Astrocyte (in vitro differentiated cells and primary cell): ENCODE measurements around the gene PARVB. TPM values are rescaled to one million over a fixed set of nuclear protein-coding genes. Genes with fewer than 3 reads are reported as not detected.

Experiments used
- DNase-seq: peaks from one replicate; pipeline ENCODE4 v3.0.0-alpha.2; 2010; ENCODE audit warnings: low read depth
- FAIRE-seq: peaks from 2 replicates; lab custom pipeline; 2011; peaks lifted over from hg19 to GRCh38; lab: Jason Lieb, UNC
- H2AFZ ChIP-seq: 2 replicates; pipeline ENCODE4 v1.6.0; 2012; ENCODE audit warnings: low read depth, low read length, inconsistent platforms
- H3K27ac ChIP-seq: 2 replicates; pipeline ENCODE4 v1.5.1; 2011; ENCODE audit warnings: low read depth, low read length, inconsistent platforms
- H3K27me3 ChIP-seq: 2 replicates; pipeline ENCODE4 v1.6.0; 2011; ENCODE audit warnings: low read length, inconsistent platforms; ENCODE audit not compliant: insufficient read depth
- H3K36me3 ChIP-seq: 2 replicates; pipeline ENCODE4 v1.5.1; 2011; ENCODE audit warnings: low read length, inconsistent platforms; ENCODE audit not compliant: insufficient read depth
- H3K4me1 ChIP-seq: 2 replicates; pipeline ENCODE4 v1.5.1; 2011; ENCODE audit warnings: low read length, inconsistent platforms; ENCODE audit not compliant: insufficient read depth
- H3K4me2 ChIP-seq: 2 replicates; pipeline ENCODE4 v1.6.0; 2012; ENCODE audit warnings: low read length, inconsistent platforms
- H3K4me3 ChIP-seq: 2 replicates; pipeline ENCODE4 v1.5.1; 2011; ENCODE audit warnings: low read depth, mild to moderate bottlenecking, low read length, inconsistent platforms; ENCODE audit not compliant: insufficient read depth
- H3K79me2 ChIP-seq: 2 replicates; pipeline ENCODE4 v1.6.0; 2012; ENCODE audit warnings: mild to moderate bottlenecking, low read length, inconsistent platforms; ENCODE audit not compliant: insufficient read depth
- H3K9ac ChIP-seq: 2 replicates; pipeline ENCODE4 v1.6.0; 2012; ENCODE audit warnings: mild to moderate bottlenecking, low read length, inconsistent platforms
- H3K9me3 ChIP-seq: 2 replicates; pipeline ENCODE4 v1.5.1; 2012; ENCODE audit warnings: low read depth, mild to moderate bottlenecking, low read length, inconsistent platforms; ENCODE audit not compliant: insufficient read depth
- H4K20me1 ChIP-seq: 2 replicates; pipeline ENCODE4 v1.6.0; 2012; ENCODE audit warnings: low read length, inconsistent platforms; ENCODE audit not compliant: insufficient read depth
- H3K27ac Mint-ChIP-seq: one replicate; pipeline ENCODE4 v1.8.0; 2021; ENCODE audit warnings: mild to moderate bottlenecking, mixed read lengths; ENCODE audit not compliant: unreplicated experiment
- H3K27me3 Mint-ChIP-seq: one replicate; pipeline ENCODE4 v1.8.0; 2021; ENCODE audit warnings: low read depth, mixed read lengths; ENCODE audit not compliant: unreplicated experiment
- H3K36me3 Mint-ChIP-seq: one replicate; pipeline ENCODE4 v1.8.0; 2021; ENCODE audit warnings: low read depth, mixed read lengths; ENCODE audit not compliant: unreplicated experiment
- H3K4me1 Mint-ChIP-seq: one replicate; pipeline ENCODE4 v1.8.0; 2021; ENCODE audit warnings: low read depth, mixed read lengths; ENCODE audit not compliant: unreplicated experiment
- H3K4me3 Mint-ChIP-seq: one replicate; pipeline ENCODE4 v1.8.0; 2021; ENCODE audit warnings: mild to moderate bottlenecking, moderate library complexity, mixed read lengths; ENCODE audit not compliant: unreplicated experiment
- H3K9me3 Mint-ChIP-seq: one replicate; pipeline ENCODE4 v1.8.0; 2021; ENCODE audit warnings: mild to moderate bottlenecking, mixed read lengths; ENCODE audit not compliant: unreplicated experiment
- EZH2 ChIP-seq: IDR thresholded peaks from 2 replicates; pipeline ENCODE4 v1.6.1; 2012; ENCODE audit warnings: mild to moderate bottlenecking, low read length, inconsistent platforms; ENCODE audit not compliant: insufficient read depth
- total RNA-seq: library from RNA; stranded (reverse); gene quantifications from 2 replicates; pipeline ENCODE4 v1.2.1, GENCODE V29; 2021
- TF ChIP-seq, protein P1 (sequence below): IDR thresholded peaks from 2 replicates; pipeline ENCODE4 v1.5.1; 2011; ENCODE audit warnings: low read depth, mild to moderate bottlenecking, inconsistent platforms, low read length, moderate library complexity; ENCODE audit not compliant: insufficient read depth

Gene PARVB
- total RNA-seq, 1 donor from 2014 or later = 22.0 TPM

- peaks cover 17% of the 10 kb centered on the region for H3K27me3 Mint-ChIP-seq
- no peaks in the 10 kb centered on the region for H3K4me1 Mint-ChIP-seq
- Histone ChIP-seq H3K9ac (no peak overlapping the region), H3K27me3 (no peaks in the 10 kb centered on the region), H3K9me3 (no peaks in the 10 kb centered on the region), H3K79me2 (no peaks in the 10 kb centered on the region), H3K4me2 (no peak overlapping the region), H3K27ac (no peak overlapping the region), H3K4me1 (no peaks in the 10 kb centered on the region), H3K4me3 (no peak overlapping the region), H2AFZ (no peak overlapping the region), H3K36me3 (no peaks in the 10 kb centered on the region), H4K20me1 (no peaks in the 10 kb centered on the region)
- no peak for FAIRE-seq
- no peak overlapping the region for H3K4me3 Mint-ChIP-seq
- DNase-seq = no peak
- H3K9me3 Mint-ChIP-seq = peaks cover 2% of the 10 kb centered on the region
- H3K27ac Mint-ChIP-seq = no peak overlapping the region
- no peak for TF ChIP-seq EZH2
- TF ChIP-seq, protein P1, sequence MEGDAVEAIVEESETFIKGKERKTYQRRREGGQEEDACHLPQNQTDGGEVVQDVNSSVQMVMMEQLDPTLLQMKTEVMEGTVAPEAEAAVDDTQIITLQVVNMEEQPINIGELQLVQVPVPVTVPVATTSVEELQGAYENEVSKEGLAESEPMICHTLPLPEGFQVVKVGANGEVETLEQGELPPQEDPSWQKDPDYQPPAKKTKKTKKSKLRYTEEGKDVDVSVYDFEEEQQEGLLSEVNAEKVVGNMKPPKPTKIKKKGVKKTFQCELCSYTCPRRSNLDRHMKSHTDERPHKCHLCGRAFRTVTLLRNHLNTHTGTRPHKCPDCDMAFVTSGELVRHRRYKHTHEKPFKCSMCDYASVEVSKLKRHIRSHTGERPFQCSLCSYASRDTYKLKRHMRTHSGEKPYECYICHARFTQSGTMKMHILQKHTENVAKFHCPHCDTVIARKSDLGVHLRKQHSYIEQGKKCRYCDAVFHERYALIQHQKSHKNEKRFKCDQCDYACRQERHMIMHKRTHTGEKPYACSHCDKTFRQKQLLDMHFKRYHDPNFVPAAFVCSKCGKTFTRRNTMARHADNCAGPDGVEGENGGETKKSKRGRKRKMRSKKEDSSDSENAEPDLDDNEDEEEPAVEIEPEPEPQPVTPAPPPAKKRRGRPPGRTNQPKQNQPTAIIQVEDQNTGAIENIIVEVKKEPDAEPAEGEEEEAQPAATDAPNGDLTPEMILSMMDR = no peak
- H3K36me3 Mint-ChIP-seq = peaks cover 6% of the 10 kb centered on the region
Measured at GRCh38 chr22:44117746-44118145, 93.6 kb downstream of the PARVB start.

DNA sequence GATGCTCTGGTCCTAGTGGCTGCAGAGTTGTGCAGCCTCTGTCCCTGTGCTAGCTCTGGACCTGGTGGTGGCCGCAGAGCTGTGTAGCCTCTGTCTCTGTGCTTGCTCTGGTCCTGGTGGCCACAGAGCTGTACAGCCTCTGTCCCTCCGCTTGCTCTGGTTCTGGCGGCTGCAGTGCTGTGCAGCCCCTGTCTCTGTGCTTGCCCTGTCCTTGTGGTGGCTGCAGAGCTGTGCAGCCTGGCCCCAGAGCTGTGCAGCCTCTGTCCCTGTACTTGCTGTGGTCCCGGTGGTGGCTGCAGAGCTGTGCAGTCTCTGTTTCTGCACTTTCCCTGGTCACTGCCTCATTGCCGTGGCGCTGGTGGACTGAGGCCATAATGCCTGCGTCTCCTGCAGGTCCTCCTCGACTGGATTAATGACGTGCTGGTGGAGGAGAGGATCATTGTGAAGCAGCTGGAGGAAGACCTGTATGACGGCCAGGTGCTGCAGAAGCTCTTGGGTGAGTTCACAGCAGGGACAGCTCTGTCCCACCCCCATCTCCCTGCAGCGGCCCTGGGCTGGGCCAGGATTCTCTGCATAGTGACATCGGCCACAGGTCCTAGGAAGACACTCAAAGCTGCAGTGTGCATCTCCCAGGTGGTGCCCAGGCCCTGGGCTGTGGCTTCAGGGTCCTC is 94.7 kb downstream of the PARVB start:
- H3K27me3 Mint-ChIP-seq = peaks cover 17% of the 10 kb centered on the region
- no peak for FAIRE-seq

More for the DNA sequence above, 94.7 kb downstream of the PARVB start:
- H3K4me2 ChIP-seq = no peak overlapping the region
- no peak overlapping the region for H3K4me3 ChIP-seq
- H3K27me3 ChIP-seq = no peaks in the 10 kb centered on the region
- Mint-ChIP-seq H3K4me3 (no peak overlapping the region), H3K27ac (no peak overlapping the region), H3K4me1 (no peaks in the 10 kb centered on the region), H3K9me3 (peaks cover 4% of the 10 kb centered on the region), H3K36me3 (peaks cover 10% of the 10 kb centered on the region)
- H3K9ac ChIP-seq = no peak overlapping the region
- no peaks in the 10 kb centered on the region for H4K20me1 ChIP-seq
- TF ChIP-seq EZH2 = no peak
- TF ChIP-seq, protein P1 = no peak
- H3K36me3 ChIP-seq = no peaks in the 10 kb centered on the region
- H2AFZ ChIP-seq = no peak overlapping the region
- H3K79me2 ChIP-seq = no peaks in the 10 kb centered on the region
- H3K9me3 ChIP-seq = no peaks in the 10 kb centered on the region
- no peak overlapping the region for H3K27ac ChIP-seq
- H3K4me1 ChIP-seq = no peaks in the 10 kb centered on the region
- DNase-seq = no peak
